AG08395 (cell line): ENCODE data around the gene LARP4B.

Experiments
- DNase-seq: peaks from one replicate; pipeline ENCODE4 v3.0.0; 2012; ENCODE audit warnings: mixed read lengths, low spot score

Gene LARP4B

GRCh38 chr10:824497-824896 is 107.0 kb downstream of the LARP4B start:
- DNase-seq = no peak

GRCh38 chr10:822661-823367 is 108.7 kb downstream of the LARP4B start:
- no peak for DNase-seq

GRCh38 chr10:822197-822596 is 109.3 kb downstream of the LARP4B start:
- DNase-seq = no peak

- peak; percentile 43 for DNase-seq
Observed at GRCh38 chr10:821322-821721, 110.2 kb downstream of the LARP4B start.

- DNase-seq = no peak
Observed at GRCh38 chr10:819816-820215, 111.7 kb downstream of the LARP4B start.

- DNase-seq = peak; percentile 74
Observed at GRCh38 chr10:819326-819725, 112.2 kb downstream of the LARP4B start.

GRCh38 chr10:818526-819220 is 112.8 kb downstream of the LARP4B start:
- no peak for DNase-seq

GRCh38 chr10:818010-818409 is 113.5 kb downstream of the LARP4B start:
- DNase-seq = no peak

- DNase-seq = no peak
Observed at GRCh38 chr10:817371-817770, 114.1 kb downstream of the LARP4B start.

- DNase-seq = no peak
Observed at GRCh38 chr10:816958-817357, 114.5 kb downstream of the LARP4B start.

- DNase-seq = no peak
Observed at GRCh38 chr10:816091-816477, 115.4 kb downstream of the LARP4B start.

GRCh38 chr10:815338-816090 is 116.0 kb downstream of the LARP4B start:
- DNase-seq = no peak

- DNase-seq = no peak
Observed at GRCh38 chr10:814536-815302, 116.8 kb downstream of the LARP4B start.

GRCh38 chr10:813286-813685 is 118.2 kb downstream of the LARP4B start:
- DNase-seq = no peak

- DNase-seq = no peak
Observed at GRCh38 chr10:812787-813186, 118.7 kb downstream of the LARP4B start.

- DNase-seq = peak; percentile 18
Observed at GRCh38 chr10:811379-812175, 119.9 kb downstream of the LARP4B start.

GRCh38 chr10:810351-810846 is 121.1 kb downstream of the LARP4B start:
- no peak for DNase-seq

GRCh38 chr10:809671-810350 is 121.7 kb downstream of the LARP4B start:
- no peak for DNase-seq

GRCh38 chr10:807958-808353 is 123.5 kb downstream of the LARP4B start:
- no peak for DNase-seq

GRCh38 chr10:807163-807957 is 124.1 kb downstream of the LARP4B start:
- no peak for DNase-seq
